Body of pancreas (tissue), 4 donors: Measurements from ENCODE around the gene UBE2G2. TPM values are rescaled to one million over a fixed set of nuclear protein-coding genes. Genes with fewer than 3 reads are reported as not detected.

ENCODE experiments used
- ATAC-seq: fragments of 150-250 bp; one replicate; pipeline ENCODE4 v1.9.1; 2016
- DNase-seq, 4 donors: peaks; one replicate each; pipeline ENCODE4 v3.0.0-alpha.2; 2019
- H3K27ac ChIP-seq, 4 donors: fragments of 200-600 bp; sonication (generic); 1 replicate in 3 of 4; 2 replicates in 1 of 4; pipeline versions ENCODE4 v1.5.1 to v1.6.1; 2016 to 2019; ENCODE audit warnings: mild to moderate bottlenecking in 1 of 4, mixed read lengths in 1 of 4, moderate library complexity in 1 of 4
- H3K27me3 ChIP-seq, 2 donors: fragments of 200-600 bp; sonication (generic); one replicate each; pipeline ENCODE4 v1.6.0; 2016; ENCODE audit warnings: mild to moderate bottlenecking in 1 of 2
- H3K36me3 ChIP-seq, 2 donors: fragments of 200-600 bp; sonication (generic); replicated peaks in 1 of 2; 2 replicates each; pipeline ENCODE4 v1.5.1; 2016; ENCODE audit warnings: low read depth in 2 of 2; ENCODE audit not compliant: insufficient read depth in 1 of 2
- H3K4me1 ChIP-seq: fragments of 200-600 bp; sonication (generic); one replicate; pipeline ENCODE4 v1.6.0; 2016
- H3K4me3 ChIP-seq, 2 donors: fragments of 200-600 bp; sonication (generic); 1 replicate in 1 of 2; 2 replicates in 1 of 2; pipeline ENCODE4 v1.5.1; 2016 to 2019
- H3K9me3 ChIP-seq, 3 donors: fragments of 200-600 bp; sonication (generic); 1 replicate in 2 of 3; 2 replicates in 1 of 3; pipeline ENCODE4 v1.5.1; 2016
- POLR2A ChIP-seq, 3 donors: fragments of 450-650 bp; IDR thresholded peaks; one replicate each; pipeline ENCODE4 v1.6.1; 2016; ENCODE audit warnings: antibody characterized with exemption in 3 of 3, mild to moderate bottlenecking in 2 of 3
- WGBS, 2 donors: methylation state at CpG; one replicate each; pipeline ENCODE4 v1.1.5; 2017; 5-methylcytosine and 5-hydroxymethylcytosine counted together
- intact Hi-C: fragments of 100-400 bp; cut with DNase I; formaldehyde crosslinking; loops from one replicate; pipeline ENCODE4 v1.15.1; 2023
- total RNA-seq, 2 donors: library from RNA; depleted of rRNA; stranded (reverse); fragments of >200 nt; gene quantifications; one replicate each; pipeline ENCODE4 v1.1.0, GENCODE V29; 2016
- TF ChIP-seq, protein P1 (sequence below), 7 experiments: fragments of 450-650 bp in 4 of 7; fragments of 200-600 bp in 3 of 7; sonication (generic) in 3 of 7; IDR thresholded peaks; one replicate each; pipeline ENCODE4 v1.5.1; 2016 to 2019; ENCODE audit warnings: antibody characterized with exemption in 7 of 7

UBE2G2 gene
- total RNA-seq, 2 donors from 2014 or later, result 61.7 to 64.3 TPM

DNA sequence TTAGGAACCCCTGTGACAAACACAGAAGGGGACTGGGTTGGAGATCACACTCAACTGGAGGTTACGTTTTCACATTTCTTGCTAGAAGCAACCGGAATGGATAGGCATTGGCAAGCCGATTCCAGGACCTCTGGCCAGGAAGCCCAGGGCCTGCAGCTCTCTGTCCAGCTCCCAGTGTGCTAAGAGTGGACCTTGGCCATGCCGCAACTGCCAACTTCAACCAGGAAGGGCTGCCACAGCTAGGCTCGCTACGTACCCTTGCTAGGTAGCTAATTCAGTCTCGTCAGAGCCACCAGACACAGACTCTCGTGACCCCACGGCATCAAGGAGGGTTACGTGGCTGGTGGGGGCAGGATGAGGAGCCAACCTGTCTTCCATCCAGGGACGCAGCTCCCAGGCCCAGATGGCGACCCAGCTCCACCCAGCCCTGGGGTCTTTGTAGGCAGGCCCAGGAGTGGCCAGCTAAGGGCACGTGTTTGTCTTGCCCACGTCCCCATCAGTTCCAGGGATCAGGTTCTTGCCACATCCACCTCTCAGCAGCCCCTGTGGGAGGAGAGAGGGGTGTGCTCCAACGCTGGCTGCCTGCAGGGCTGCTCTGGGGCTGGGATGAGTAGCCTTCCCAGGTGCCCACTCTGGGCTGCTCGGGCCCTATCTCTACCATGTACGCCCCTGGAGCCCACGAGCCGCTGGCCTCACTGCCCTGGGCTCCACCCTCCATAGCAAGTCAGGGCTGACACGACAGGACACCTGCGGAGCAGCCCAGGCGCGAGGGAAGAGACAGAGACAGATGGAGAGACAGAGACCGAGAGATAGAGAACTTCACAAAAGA is 39.2 kb downstream of the UBE2G2 start:
- 83 to 84% methylated on average over 23 to 24 of the region's 24 CpGs for WGBS, 2 donors
- Histone ChIP-seq H3K36me3 (no peaks in the 10 kb centered on the region), H3K27ac (no peak overlapping the region), H3K9me3 (no peaks in the 10 kb centered on the region), H3K4me1 (no peaks in the 10 kb centered on the region), H3K27me3 (no peaks in the 10 kb centered on the region), H3K4me3 (no peak overlapping the region)
- DNase-seq (no peak), ATAC-seq (no peak)
- TF ChIP-seq POLR2A (IDR thresholded peaks at IDR 0.05), result no peak
- TF ChIP-seq, protein P1, sequence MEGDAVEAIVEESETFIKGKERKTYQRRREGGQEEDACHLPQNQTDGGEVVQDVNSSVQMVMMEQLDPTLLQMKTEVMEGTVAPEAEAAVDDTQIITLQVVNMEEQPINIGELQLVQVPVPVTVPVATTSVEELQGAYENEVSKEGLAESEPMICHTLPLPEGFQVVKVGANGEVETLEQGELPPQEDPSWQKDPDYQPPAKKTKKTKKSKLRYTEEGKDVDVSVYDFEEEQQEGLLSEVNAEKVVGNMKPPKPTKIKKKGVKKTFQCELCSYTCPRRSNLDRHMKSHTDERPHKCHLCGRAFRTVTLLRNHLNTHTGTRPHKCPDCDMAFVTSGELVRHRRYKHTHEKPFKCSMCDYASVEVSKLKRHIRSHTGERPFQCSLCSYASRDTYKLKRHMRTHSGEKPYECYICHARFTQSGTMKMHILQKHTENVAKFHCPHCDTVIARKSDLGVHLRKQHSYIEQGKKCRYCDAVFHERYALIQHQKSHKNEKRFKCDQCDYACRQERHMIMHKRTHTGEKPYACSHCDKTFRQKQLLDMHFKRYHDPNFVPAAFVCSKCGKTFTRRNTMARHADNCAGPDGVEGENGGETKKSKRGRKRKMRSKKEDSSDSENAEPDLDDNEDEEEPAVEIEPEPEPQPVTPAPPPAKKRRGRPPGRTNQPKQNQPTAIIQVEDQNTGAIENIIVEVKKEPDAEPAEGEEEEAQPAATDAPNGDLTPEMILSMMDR (IDR thresholded peaks at IDR 0.05), result no peak
- intact Hi-C loops, result no loop called here

DNA sequence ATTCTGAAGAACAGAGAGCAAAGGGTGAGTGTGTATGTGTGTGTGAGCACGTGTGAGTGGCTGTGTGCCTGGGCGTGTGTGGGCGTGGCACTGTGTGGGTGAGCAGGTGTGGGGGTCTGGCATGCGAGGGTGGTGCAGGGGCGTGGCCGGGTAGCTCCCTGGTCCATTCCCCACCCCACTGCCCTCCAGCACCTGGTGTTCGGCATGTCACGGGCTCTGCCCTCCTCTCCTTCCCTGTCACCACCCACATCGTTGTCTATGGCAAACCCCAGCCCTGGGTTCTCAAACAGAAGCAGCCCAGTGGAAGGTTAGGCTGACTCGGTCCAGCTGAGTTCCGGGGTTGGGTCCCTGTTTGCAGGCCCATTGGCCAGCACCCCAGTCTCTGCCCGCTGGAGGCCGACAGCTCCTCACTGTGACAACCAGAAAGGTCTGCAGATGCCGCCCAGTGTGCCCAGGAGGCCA is 39.8 kb downstream of the UBE2G2 start:
- Histone ChIP-seq H3K4me1 (no peaks in the 10 kb centered on the region), H3K27ac (no peak overlapping the region), H3K9me3 (no peaks in the 10 kb centered on the region), H3K27me3 (no peaks in the 10 kb centered on the region), H3K36me3 (no peaks in the 10 kb centered on the region), H3K4me3 (no peak overlapping the region)
- WGBS, 2 donors, result 63 to 72% methylated on average over 14 of the region's 14 CpGs
- TF ChIP-seq POLR2A (IDR thresholded peaks at IDR 0.05), result no peak
- TF ChIP-seq, protein P1 (IDR thresholded peaks at IDR 0.05), result no peak
- DNase-seq (no peak), ATAC-seq (no peak)
- intact Hi-C loops, result no loop called here

DNA sequence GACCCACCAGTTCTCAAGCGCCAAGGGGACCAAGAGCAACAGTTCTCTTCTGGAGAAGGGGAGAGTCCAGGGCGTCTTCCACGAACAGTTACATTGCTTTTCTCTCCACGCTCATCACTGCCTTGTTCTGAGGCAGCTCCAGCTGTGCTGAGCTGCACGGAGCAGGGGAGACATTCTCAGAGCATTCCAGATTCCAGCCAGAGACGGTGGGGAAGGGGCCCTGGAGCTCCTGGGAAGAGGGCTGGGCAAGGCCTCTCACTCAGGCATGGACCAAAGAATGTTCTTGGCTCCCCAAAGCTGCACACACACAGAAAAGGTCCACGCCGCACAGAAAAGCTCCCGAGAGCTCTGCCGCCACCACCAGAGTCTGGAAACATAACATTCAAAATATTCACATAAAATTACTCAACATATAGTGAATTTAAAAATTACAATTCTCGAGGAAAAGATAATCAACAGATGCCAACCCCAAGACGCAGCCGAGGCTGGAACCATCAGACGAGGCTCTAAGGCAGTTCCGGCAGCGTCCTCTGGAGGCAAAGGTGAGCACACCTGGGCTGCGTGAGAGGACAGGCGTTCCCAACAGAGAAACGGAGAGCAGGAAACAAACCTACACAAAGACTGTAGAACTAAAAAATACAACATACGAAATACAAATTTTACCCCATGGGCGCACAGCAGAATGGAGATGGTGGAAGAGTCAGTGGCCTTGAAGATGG is 40.5 kb downstream of the UBE2G2 start:
- no peak for ATAC-seq

DNA sequence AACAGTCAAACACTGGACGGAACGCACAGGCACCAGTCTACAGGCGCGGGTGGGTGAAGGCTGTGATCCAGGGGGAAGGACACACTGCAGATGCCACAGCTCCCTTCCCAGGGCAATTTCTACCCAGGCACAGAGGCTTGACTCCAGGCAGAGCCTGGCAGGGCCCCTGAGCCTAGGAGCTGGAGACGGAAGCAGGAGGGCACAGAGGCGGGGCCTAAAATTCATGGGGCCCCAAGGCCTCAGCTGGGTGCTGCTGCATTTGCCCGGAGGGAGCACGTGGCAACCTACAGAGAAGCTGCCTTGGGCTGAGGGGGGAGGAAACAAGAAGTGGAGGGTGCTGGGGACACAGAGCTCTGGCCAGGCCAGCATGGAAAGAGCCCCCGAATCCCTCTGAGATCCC is 41.2 kb downstream of the UBE2G2 start:
- Histone ChIP-seq H3K27ac (no peak overlapping the region), H3K4me1 (no peaks in the 10 kb centered on the region), H3K36me3 (no peaks in the 10 kb centered on the region), H3K4me3 (no peak overlapping the region), H3K27me3 (no peaks in the 10 kb centered on the region), H3K9me3 (no peaks in the 10 kb centered on the region)
- DNase-seq (no peak), ATAC-seq (no peak)
- WGBS, 2 donors, result 75 to 96% methylated on average over 9 of the region's 9 CpGs
- no peak for TF ChIP-seq POLR2A (IDR thresholded peaks at IDR 0.05)
- TF ChIP-seq, protein P1 (IDR thresholded peaks at IDR 0.05), result no peak
- intact Hi-C loops, result no loop called here

More for the DNA sequence above, 40.5 kb downstream of the UBE2G2 start:
- Histone ChIP-seq H3K4me3 (no peak overlapping the region), H3K36me3 (no peaks in the 10 kb centered on the region), H3K27me3 (no peaks in the 10 kb centered on the region), H3K4me1 (no peaks in the 10 kb centered on the region), H3K27ac (no peak overlapping the region), H3K9me3 (no peaks in the 10 kb centered on the region)
- TF ChIP-seq, protein P1 (IDR thresholded peaks at IDR 0.05), result peak in 5 of 7 experiments; percentile 16 to 27 (median 21)
- TF ChIP-seq POLR2A (IDR thresholded peaks at IDR 0.05), result no peak
- DNase-seq, result no peak
- intact Hi-C loops, result no loop called here
- WGBS, 2 donors, result 51% methylated on average over 19 to 21 of the region's 21 CpGs
